Effector memory CD8-positive, alpha-beta T cell (primary cell): ENCODE data around the gene GLOD4.
"Not testable (repeated sequence)": the region's sequence is repeated elsewhere in the genome, so short reads cannot be mapped to it uniquely, and the experiment has no call there.

Experiments
- ATAC-seq: fragments of 150-1000 bp; cut with Tn5 transposase; replicated peaks from 2 replicates; pipeline ENCODE4 v1.10.0; 2021; ENCODE audit warnings: mild to moderate bottlenecking, moderate library complexity
- DNase-seq, 3 experiments: peaks; one replicate each; pipeline ENCODE4 v3.0.0; 2021
- H3K27ac Mint-ChIP-seq, 2 donors: one replicate each; pipeline ENCODE4 v1.8.0; 2022; ENCODE audit warnings: mild to moderate bottlenecking in 2 of 2, mixed read lengths in 2 of 2, moderate library complexity in 2 of 2
- H3K27me3 Mint-ChIP-seq, 2 donors: one replicate each; pipeline ENCODE4 v1.8.0; 2022; ENCODE audit warnings: mixed read lengths in 2 of 2
- H3K36me3 Mint-ChIP-seq: one replicate; pipeline ENCODE4 v1.8.0; 2022; ENCODE audit warnings: mild to moderate bottlenecking, moderate library complexity, mixed read lengths; ENCODE audit not compliant: insufficient read depth
- H3K4me1 Mint-ChIP-seq, 2 donors: one replicate each; pipeline ENCODE4 v1.8.0; 2022; ENCODE audit warnings: low read depth in 2 of 2, mixed read lengths in 2 of 2
- H3K4me3 Mint-ChIP-seq, 2 donors: one replicate each; pipeline ENCODE4 v1.8.0; 2022; ENCODE audit warnings: mild to moderate bottlenecking in 2 of 2, mixed read lengths in 2 of 2, moderate library complexity in 2 of 2
- H3K9me3 Mint-ChIP-seq, 2 donors: one replicate each; pipeline ENCODE4 v1.8.0; 2022; ENCODE audit warnings: mixed read lengths in 2 of 2

GLOD4 gene

GRCh38 chr17:807523-808294, 25.6 kb upstream of the GLOD4 start:
- DNase-seq (no peak), ATAC-seq (no peak)
- peaks cover 0 to 22% of the 10 kb centered on the region in 2 donors for H3K27me3 Mint-ChIP-seq
- no peak overlapping the region for H3K27ac Mint-ChIP-seq
- H3K4me1 Mint-ChIP-seq = peaks cover 0 to 1% of the 10 kb centered on the region in 2 donors
- H3K36me3 Mint-ChIP-seq = no peaks in the 10 kb centered on the region
- H3K4me3 Mint-ChIP-seq = no peak overlapping the region
- H3K9me3 Mint-ChIP-seq = no peaks in the 10 kb centered on the region

GRCh38 chr17:806781-807522, 24.9 kb upstream of the GLOD4 start:
- Mint-ChIP-seq H3K4me3 (no peak overlapping the region), H3K27ac (no peak overlapping the region), H3K9me3 (no peaks in the 10 kb centered on the region), H3K27me3 (peaks cover 0 to 22% of the 10 kb centered on the region in 2 donors), H3K36me3 (no peaks in the 10 kb centered on the region), H3K4me1 (peaks cover 0 to 1% of the 10 kb centered on the region in 2 donors)
- ATAC-seq (no peak), DNase-seq (no peak)

- ATAC-seq = no peak
- Mint-ChIP-seq H3K27ac (no peak overlapping the region), H3K4me3 (no peak overlapping the region), H3K27me3 (peaks cover 0 to 22% of the 10 kb centered on the region in 2 donors), H3K9me3 (no peaks in the 10 kb centered on the region), H3K36me3 (no peaks in the 10 kb centered on the region), H3K4me1 (peaks cover 0 to 1% of the 10 kb centered on the region in 2 donors)
- no peak for DNase-seq
Measured at GRCh38 chr17:806346-806745, 24.3 kb upstream of the GLOD4 start.

GRCh38 chr17:805886-806285, 23.8 kb upstream of the GLOD4 start:
- H3K9me3 Mint-ChIP-seq, DNase-seq, H3K36me3 Mint-ChIP-seq, H3K4me1 Mint-ChIP-seq, ATAC-seq, H3K4me3 Mint-ChIP-seq, H3K27ac Mint-ChIP-seq: not testable (repeated sequence)
- peaks cover 0 to 22% of the 10 kb centered on the region in 2 donors for H3K27me3 Mint-ChIP-seq

GRCh38 chr17:804541-805435, 22.7 kb upstream of the GLOD4 start:
- H3K27ac Mint-ChIP-seq = no peak overlapping the region
- no peaks in the 10 kb centered on the region for H3K9me3 Mint-ChIP-seq
- H3K4me1 Mint-ChIP-seq = peaks cover 0 to 1% of the 10 kb centered on the region in 2 donors
- ATAC-seq (no peak), DNase-seq (no peak)
- peaks cover 0 to 19% of the 10 kb centered on the region in 2 donors for H3K27me3 Mint-ChIP-seq
- H3K4me3 Mint-ChIP-seq = no peak overlapping the region
- H3K36me3 Mint-ChIP-seq = peaks cover 3% of the 10 kb centered on the region

GRCh38 chr17:802901-803881, 21.1 kb upstream of the GLOD4 start:
- Mint-ChIP-seq H3K27ac (no peak overlapping the region), H3K4me3 (no peak overlapping the region), H3K4me1 (peaks cover 0 to 1% of the 10 kb centered on the region in 2 donors), H3K9me3 (no peaks in the 10 kb centered on the region), H3K36me3 (peaks cover 3% of the 10 kb centered on the region), H3K27me3 (peaks cover 0 to 9% of the 10 kb centered on the region in 2 donors)
- ATAC-seq (no peak), DNase-seq (no peak)

GRCh38 chr17:802481-802880, 20.4 kb upstream of the GLOD4 start:
- Mint-ChIP-seq H3K4me3 (no peak overlapping the region), H3K27me3 (peaks cover 0 to 9% of the 10 kb centered on the region in 2 donors), H3K27ac (no peak overlapping the region), H3K9me3 (no peaks in the 10 kb centered on the region), H3K4me1 (no peaks in the 10 kb centered on the region), H3K36me3 (peaks cover 3% of the 10 kb centered on the region)
- ATAC-seq = no peak
- no peak for DNase-seq

- Mint-ChIP-seq H3K9me3 (no peaks in the 10 kb centered on the region), H3K36me3 (peaks cover 3% of the 10 kb centered on the region), H3K4me3 (no peak overlapping the region), H3K27me3 (peaks cover 0 to 9% of the 10 kb centered on the region in 2 donors), H3K4me1 (no peaks in the 10 kb centered on the region), H3K27ac (no peak overlapping the region)
- DNase-seq (no peak), ATAC-seq (no peak)
Measured at GRCh38 chr17:801660-802059, 19.6 kb upstream of the GLOD4 start.

- Mint-ChIP-seq H3K4me1 (no peaks in the 10 kb centered on the region), H3K27ac (no peak overlapping the region), H3K9me3 (no peaks in the 10 kb centered on the region), H3K36me3 (peaks cover 3% of the 10 kb centered on the region), H3K27me3 (peaks cover 0 to 9% of the 10 kb centered on the region in 2 donors), H3K4me3 (no peak overlapping the region)
- DNase-seq (no peak), ATAC-seq (no peak)
Measured at GRCh38 chr17:800446-801242, 18.6 kb upstream of the GLOD4 start.

- Mint-ChIP-seq H3K9me3 (no peaks in the 10 kb centered on the region), H3K27me3 (peaks cover 0 to 9% of the 10 kb centered on the region in 2 donors), H3K27ac (no peak overlapping the region), H3K4me1 (peaks cover 0 to 5% of the 10 kb centered on the region in 2 donors), H3K36me3 (peaks cover 10% of the 10 kb centered on the region), H3K4me3 (no peak overlapping the region)
- DNase-seq = no peak
- ATAC-seq = no peak
Measured at GRCh38 chr17:799261-799660, 17.2 kb upstream of the GLOD4 start.

GRCh38 chr17:798246-798645, 16.2 kb upstream of the GLOD4 start:
- DNase-seq = no peak
- Mint-ChIP-seq H3K4me1 (peaks cover 0 to 5% of the 10 kb centered on the region in 2 donors), H3K4me3 (no peak overlapping the region), H3K27me3 (peaks cover 0 to 1% of the 10 kb centered on the region in 2 donors), H3K9me3 (no peaks in the 10 kb centered on the region), H3K36me3 (peaks cover 10% of the 10 kb centered on the region), H3K27ac (no peak overlapping the region)
- no peak for ATAC-seq
